Muscle of arm (tissue), 14 donors: ENCODE results near the gene MTFMT. TPM values are rescaled to one million over a fixed set of nuclear protein-coding genes. Genes with fewer than 3 reads are reported as not detected.
"Not testable (repeated sequence)": the region's sequence is repeated elsewhere in the genome, so short reads cannot be mapped to it uniquely, and the experiment has no call there.

Experiments
- DNase-seq: peaks from one replicate; pipeline ENCODE4 v3.0.0-alpha.2; 2013
- long read RNA-seq, 11 donors: transcript quantifications; one replicate each; lab custom pipeline, GENCODE V29; 2026
- polyA plus RNA-seq, 12 donors: library from polyadenylated mRNA; unstranded; fragments of 120-200 nt; gene quantifications; one replicate each; pipeline ENCODE4 v1.2.1, GENCODE V29; 2013; ENCODE audit not compliant: insufficient read length in 12 of 12

The MTFMT gene
- polyA plus RNA-seq, result 10 to 100 TPM in 3 of 12 donors, 1 to 10 TPM in 7, not detected in 2; 8.2 to 13.0 (median 9.4) TPM
- long read RNA-seq, donor 1, transcript MTFMT-201 (9 exons, 2,734 nt), result major isoform, 12 of 12 reads
- long read RNA-seq, donor 1, partial matches to known transcripts, result 0 of 12 reads
- long read RNA-seq, donor 1, other reads (novel, unspliced or antisense), result 0 of 12 reads
- long read RNA-seq, donor 2, transcript MTFMT-201 (9 exons, 2,734 nt), result major isoform, 7 of 21 reads
- long read RNA-seq, donor 2, partial matches to known transcripts, result 10 of 21 reads
- long read RNA-seq, donor 2, other reads (novel, unspliced or antisense), result 0 of 21 reads
- long read RNA-seq, donor 3, partial matches to known transcripts, result 0 of 4 reads
- long read RNA-seq, donor 3, other reads (novel, unspliced or antisense), result 0 of 4 reads
- long read RNA-seq, donor 4, partial matches to known transcripts, result 0 of 3 reads
- long read RNA-seq, donor 4, other reads (novel, unspliced or antisense), result 0 of 3 reads
- long read RNA-seq, donor 5, transcript MTFMT-201 (9 exons, 2,734 nt), result major isoform, 7 of 8 reads
- long read RNA-seq, donor 5, partial matches to known transcripts, result 0 of 8 reads
- long read RNA-seq, donor 5, other reads (novel, unspliced or antisense), result 0 of 8 reads
- long read RNA-seq, donor 6, partial matches to known transcripts, result 0 of 2 reads
- long read RNA-seq, donor 6, other reads (novel, unspliced or antisense), result 0 of 2 reads
- long read RNA-seq, donor 7, partial matches to known transcripts, result 0 of 1 reads
- long read RNA-seq, donor 7, other reads (novel, unspliced or antisense), result 0 of 1 reads
- long read RNA-seq, donor 8, transcript MTFMT-201 (9 exons, 2,734 nt), result major isoform, 7 of 10 reads
- long read RNA-seq, donor 8, partial matches to known transcripts, result 0 of 10 reads
- long read RNA-seq, donor 8, other reads (novel, unspliced or antisense), result 0 of 10 reads
- long read RNA-seq, donor 9, partial matches to known transcripts, result 0 of 6 reads
- long read RNA-seq, donor 9, other reads (novel, unspliced or antisense), result 0 of 6 reads
- long read RNA-seq, donor 10, partial matches to known transcripts, result 0 of 2 reads
- long read RNA-seq, donor 10, other reads (novel, unspliced or antisense), result 0 of 2 reads
- long read RNA-seq, donor 11, transcript MTFMT-201 (9 exons, 2,734 nt), result major isoform, 5 of 7 reads
- long read RNA-seq, donor 11, partial matches to known transcripts, result 0 of 7 reads
- long read RNA-seq, donor 11, other reads (novel, unspliced or antisense), result 0 of 7 reads

GRCh38 chr15:65028921-65029735 is at the start of gene MTFMT:
MTFMT (minus strand) TSS chr15:65029639; CDS start chr15:65029613, 26 bp downstream.
- DNase-seq, result peak; percentile 85

GRCh38 chr15:65077981-65078352 is 48.5 kb upstream of the MTFMT start:
- DNase-seq, result peak; percentile 65

GRCh38 chr15:65077291-65077980 is 48.0 kb upstream of the MTFMT start:
- no peak for DNase-seq

GRCh38 chr15:65076486-65077290 is 47.2 kb upstream of the MTFMT start, which contains the start of gene KBTBD13:
KBTBD13 (plus strand) TSS chr15:65076746; CDS start chr15:65076816, 70 bp downstream.
- DNase-seq, result no peak

- DNase-seq, result not testable (repeated sequence)
Observed at GRCh38 chr15:65075607-65076395, 46.4 kb upstream of the MTFMT start.

- not testable (repeated sequence) for DNase-seq
Observed at GRCh38 chr15:65074946-65075345, 45.5 kb upstream of the MTFMT start.

GRCh38 chr15:65072617-65073016 is 43.2 kb upstream of the MTFMT start:
- no peak for DNase-seq

- DNase-seq, result no peak
Observed at GRCh38 chr15:65072027-65072426, 42.6 kb upstream of the MTFMT start.

- no peak for DNase-seq
Observed at GRCh38 chr15:65071381-65071811, 42.0 kb upstream of the MTFMT start.

- no peak for DNase-seq
Observed at GRCh38 chr15:65069779-65070546, 40.5 kb upstream of the MTFMT start.

GRCh38 chr15:65069179-65069578 is 39.7 kb upstream of the MTFMT start:
- no peak for DNase-seq

GRCh38 chr15:65068403-65068788 is 39.0 kb upstream of the MTFMT start:
- no peak for DNase-seq

GRCh38 chr15:65067645-65068402 is 38.4 kb upstream of the MTFMT start, which contains the start of gene RASL12:
RASL12 (minus strand) TSS chr15:65067991; CDS start chr15:65067835, 156 bp downstream.
- no peak for DNase-seq

- DNase-seq, result no peak
Observed at GRCh38 chr15:65067317-65067644, 37.8 kb upstream of the MTFMT start.

- DNase-seq, result no peak
Observed at GRCh38 chr15:65066635-65067316, 37.3 kb upstream of the MTFMT start.

- DNase-seq, result no peak
Observed at GRCh38 chr15:65066001-65066634, 36.7 kb upstream of the MTFMT start.
